Activated T-cell treated with anti-CD3 and anti-CD28 coated beads for 4 hours (primary cell): ENCODE data around the gene INO80D.
"Not testable (repeated sequence)": the region's sequence is repeated elsewhere in the genome, so short reads cannot be mapped to it uniquely, and the experiment has no call there.

Experiments used
- DNase-seq: peaks from one replicate; pipeline ENCODE4 v3.0.0-alpha.2; 2020

INO80D gene

GRCh38 chr2:206085742-206086445 lies at the start of gene INO80D:
INO80D (minus strand) TSS chr2:206086174; CDS start chr2:206063016, 23,158 bp downstream.
- peak; percentile 58 for DNase-seq

- no peak for DNase-seq
Measured at GRCh38 chr2:206127656-206128055, 41.7 kb upstream of the INO80D start.

- DNase-seq: no peak
Measured at GRCh38 chr2:206125901-206126300, 39.9 kb upstream of the INO80D start.

- not testable (repeated sequence) for DNase-seq
Measured at GRCh38 chr2:206122569-206122968, 36.6 kb upstream of the INO80D start.

GRCh38 chr2:206116278-206116677 lies 30.3 kb upstream of the INO80D start:
- DNase-seq: no peak

GRCh38 chr2:206115026-206115578 lies 29.1 kb upstream of the INO80D start:
- no peak for DNase-seq

- DNase-seq: no peak
Measured at GRCh38 chr2:206112846-206113547, 27.0 kb upstream of the INO80D start.

- no peak for DNase-seq
Measured at GRCh38 chr2:206112108-206112507, 26.1 kb upstream of the INO80D start.

- DNase-seq: no peak
Measured at GRCh38 chr2:206108713-206109112, 22.7 kb upstream of the INO80D start.

- DNase-seq: no peak
Measured at GRCh38 chr2:206105541-206105940, 19.6 kb upstream of the INO80D start.

GRCh38 chr2:206105038-206105437 lies 19.1 kb upstream of the INO80D start:
- no peak for DNase-seq

GRCh38 chr2:206098872-206099271 lies 12.9 kb upstream of the INO80D start:
- DNase-seq: not testable (repeated sequence)

GRCh38 chr2:206098471-206098870 lies 12.5 kb upstream of the INO80D start:
- DNase-seq: no peak

- DNase-seq: no peak
Measured at GRCh38 chr2:206096876-206097275, 10.9 kb upstream of the INO80D start.

GRCh38 chr2:206095536-206096332 lies 9.8 kb upstream of the INO80D start:
- DNase-seq: no peak

GRCh38 chr2:206092297-206092696 lies 6.3 kb upstream of the INO80D start:
- DNase-seq: no peak

GRCh38 chr2:206088248-206088647 lies 2.3 kb upstream of the INO80D start:
- no peak for DNase-seq

- DNase-seq: no peak
Measured at GRCh38 chr2:206086716-206087350, 859 bp upstream of the INO80D start.

- peak; percentile 27 for DNase-seq
Measured at GRCh38 chr2:206084870-206085741, 868 bp downstream of the INO80D start.

GRCh38 chr2:206084439-206084869 lies 1.5 kb downstream of the INO80D start:
- no peak for DNase-seq

GRCh38 chr2:206083602-206084438 lies 2.2 kb downstream of the INO80D start:
- DNase-seq: no peak
